ENCODE results near the gene MYF5.
"Not testable (repeated sequence)": the region's sequence is repeated elsewhere in the genome, so short reads cannot be mapped to it uniquely, and the experiment has no call there.

Gene MYF5

GRCh38 chr12:80716696-80717469 is at the start of gene MYF5:
TSS of gene MYF5 (plus strand) at chr12:80716912. CDS start at chr12:80717064, 152 bp downstream.
- TF ChIP-seq CTCF (IDR thresholded peaks at IDR 0.05) (no peak), ZFX (IDR thresholded peaks at IDR 0.05; ENCODE audit: borderline replicate concordance) (no peak)
- H3K27ac ChIP-seq: no peak within 1 kb of the TSS

GRCh38 chr12:80670214-80670613 is 46.5 kb upstream of the MYF5 start:
- no peak overlapping the region for H3K27ac ChIP-seq
- TF ChIP-seq CTCF (IDR thresholded peaks at IDR 0.05) (no peak), ZFX (IDR thresholded peaks at IDR 0.05; ENCODE audit: borderline replicate concordance) (no peak)

GRCh38 chr12:80676042-80676636 is 40.6 kb upstream of the MYF5 start:
- not testable (repeated sequence) for H3K27ac ChIP-seq
- 0 out of 2 replicates have a peak, but pooled peaks have one; percentile 7 for TF ChIP-seq CTCF (IDR thresholded peaks at IDR 0.05)

GRCh38 chr12:80676856-80677255 is 39.9 kb upstream of the MYF5 start:
- no peak for TF ChIP-seq CTCF (IDR thresholded peaks at IDR 0.05)
- TF ChIP-seq ZFX (IDR thresholded peaks at IDR 0.05; ENCODE audit: borderline replicate concordance): no peak
- no peak overlapping the region for H3K27ac ChIP-seq

GRCh38 chr12:80677994-80678393 is 38.7 kb upstream of the MYF5 start:
- no peak overlapping the region for H3K27ac ChIP-seq
- TF ChIP-seq CTCF (IDR thresholded peaks at IDR 0.05): no peak
- no peak for TF ChIP-seq ZFX (IDR thresholded peaks at IDR 0.05; ENCODE audit: borderline replicate concordance)

GRCh38 chr12:80679346-80680131 is 37.2 kb upstream of the MYF5 start:
- no peak overlapping the region for H3K27ac ChIP-seq
- TF ChIP-seq CTCF (IDR thresholded peaks at IDR 0.05) (no peak), ZFX (IDR thresholded peaks at IDR 0.05; ENCODE audit: borderline replicate concordance) (no peak)
